ENCODE results near the gene MTMR8.

The MTMR8 gene

DNA sequence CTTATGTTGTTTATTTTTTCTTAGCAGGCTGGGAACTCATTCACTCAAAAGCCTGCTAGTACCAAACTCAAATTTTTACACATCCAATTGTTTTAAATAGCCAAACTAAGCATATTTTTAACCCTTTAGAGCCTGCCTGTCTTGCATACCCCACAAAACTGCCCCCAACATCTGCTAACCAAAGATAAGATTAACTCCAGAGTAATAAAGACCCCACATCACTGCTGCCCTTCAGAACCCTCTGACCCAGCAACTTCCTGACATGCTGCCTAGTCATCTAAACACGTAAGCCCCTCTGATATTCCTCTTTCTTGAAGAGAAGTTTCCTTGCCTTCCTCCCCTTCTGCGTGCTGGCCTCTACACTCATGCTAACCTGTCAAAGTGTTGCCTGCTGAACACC, 104.1 kb downstream of the MTMR8 start:
- DNase-seq, result no peak

- no peak for DNase-seq
Measured at GRCh38 chrX:64265265-64265664, 130.0 kb downstream of the MTMR8 start.

DNA sequence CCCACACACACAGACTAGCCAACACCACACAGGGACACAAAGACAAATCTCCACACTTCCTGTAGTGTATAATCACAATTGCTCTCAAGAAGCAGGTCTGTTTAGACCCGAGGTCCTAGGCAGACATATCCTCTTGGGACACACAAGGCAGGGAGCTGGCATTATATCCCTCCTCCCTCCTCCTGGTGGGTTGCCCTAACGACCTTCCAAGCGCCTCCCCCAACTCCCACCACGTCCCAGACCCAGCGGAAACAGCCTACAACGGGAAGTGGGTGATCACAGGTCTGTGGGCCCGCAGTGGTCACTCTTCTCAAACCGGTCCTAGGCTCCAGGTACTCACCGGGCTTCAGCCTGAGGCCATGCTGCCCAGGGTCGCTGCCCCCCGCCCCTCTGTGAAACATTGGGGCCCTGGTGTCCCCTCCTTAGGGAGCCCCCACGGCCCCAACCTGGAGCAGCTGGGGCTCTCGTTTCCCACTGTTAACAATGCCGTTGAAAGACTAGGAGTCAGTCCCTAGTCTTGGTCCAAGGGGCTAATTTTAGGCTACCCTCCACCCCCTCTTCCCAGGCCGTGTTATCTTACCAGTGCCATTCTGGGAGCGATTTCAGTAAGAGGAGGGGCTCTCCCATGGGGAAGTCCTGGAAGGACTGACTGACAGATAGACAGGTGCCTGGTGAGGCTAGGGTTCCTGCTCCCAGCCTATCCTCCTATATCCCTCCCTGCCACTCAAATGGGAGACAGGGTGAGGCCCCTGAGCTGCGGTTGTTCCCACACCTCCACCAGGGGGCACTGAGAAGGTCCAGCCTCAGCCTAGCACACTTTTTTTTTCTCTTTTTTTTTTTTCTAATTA, 164.9 kb downstream of the MTMR8 start, which contains the start of gene ASB12:
Gene ASB12 (minus strand): TSS at position 485 of the 848 bp plus-strand sequence. CDS start 4,957 bp downstream, outside the sequence.
- no peak for DNase-seq

DNA sequence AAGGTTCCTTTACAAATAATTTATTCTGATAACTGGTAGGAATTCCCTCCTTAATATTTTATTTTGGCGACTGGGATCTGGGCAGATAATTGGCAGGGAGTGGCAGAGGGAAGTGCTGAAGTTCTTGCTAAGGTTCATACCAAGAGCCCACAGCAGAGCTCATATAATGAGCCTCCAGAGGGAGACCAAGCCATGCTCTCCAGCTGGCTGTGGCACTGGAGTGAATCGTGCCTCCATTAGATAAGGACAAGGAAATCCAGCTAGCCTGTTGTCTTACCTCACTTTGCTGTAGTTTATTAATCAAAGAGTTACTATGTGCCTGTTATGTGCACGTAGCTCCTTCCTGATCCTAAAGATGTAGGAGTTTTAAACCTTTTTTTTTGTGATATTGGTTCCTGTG, 166.1 kb downstream of the MTMR8 start:
- DNase-seq, result no peak
